Smooth muscle cell (in vitro differentiated cells): ENCODE results near the gene PGA5. TPM values are rescaled to one million over a fixed set of nuclear protein-coding genes. Genes with fewer than 3 reads are reported as not detected.

ENCODE experiments used
- DNase-seq: peaks from one replicate; lab custom pipeline; 2025; ENCODE audit not compliant: unreplicated experiment; lab: John Stamatoyannopoulos, UW
- H2AFZ ChIP-seq: fragments of 200-600 bp; sonication (generic); 2 replicates; pipeline ENCODE4 v1.6.0; 2016; ENCODE audit warnings: antibody characterized with exemption, low read depth, mild to moderate bottlenecking
- H3F3A ChIP-seq: fragments of 200-600 bp; sonication (generic); 2 replicates; pipeline ENCODE4 v1.6.0; 2017; ENCODE audit warnings: antibody characterized with exemption, low read depth
- H3K27ac ChIP-seq: fragments of 200-600 bp; sonication (generic); 2 replicates; pipeline ENCODE4 v1.5.1; 2016; ENCODE audit warnings: low read depth, mild to moderate bottlenecking
- H3K27me3 ChIP-seq: fragments of 200-600 bp; sonication (generic); 2 replicates; pipeline ENCODE4 v1.6.1; 2016; ENCODE audit warnings: low read depth, mild to moderate bottlenecking
- H3K36me3 ChIP-seq: fragments of 200-600 bp; sonication (generic); 2 replicates; pipeline ENCODE4 v1.5.1; 2016; ENCODE audit warnings: low read depth
- H3K4me1 ChIP-seq: fragments of 200-600 bp; sonication (generic); 2 replicates; pipeline ENCODE4 v1.5.1; 2016; ENCODE audit warnings: low read depth
- H3K4me2 ChIP-seq: fragments of 200-600 bp; sonication (generic); 2 replicates; pipeline ENCODE4 v1.6.0; 2016; ENCODE audit warnings: mild to moderate bottlenecking
- H3K4me3 ChIP-seq: fragments of 200-600 bp; sonication (generic); 2 replicates; pipeline ENCODE4 v1.5.1; 2016; ENCODE audit warnings: mild to moderate bottlenecking
- H3K79me2 ChIP-seq: fragments of 200-600 bp; sonication (generic); 2 replicates; pipeline ENCODE4 v1.6.0; 2016; ENCODE audit warnings: low read depth, mild to moderate bottlenecking
- H3K9ac ChIP-seq: fragments of 200-600 bp; sonication (generic); 2 replicates; pipeline ENCODE4 v1.6.0; 2016; ENCODE audit warnings: low read depth
- H3K9me3 ChIP-seq: fragments of 200-600 bp; sonication (generic); replicated peaks from 2 replicates; pipeline ENCODE4 v1.5.1; 2016; ENCODE audit warnings: low read depth
- H4K20me1 ChIP-seq: fragments of 200-600 bp; sonication (generic); 2 replicates; pipeline ENCODE4 v1.6.0; 2016; ENCODE audit warnings: low read depth
- WGBS: methylation state at CpG from one replicate; pipeline ENCODE4 v1.1.7; 2016; ENCODE audit warnings: low lambda C conversion rate; 5-methylcytosine and 5-hydroxymethylcytosine counted together
- polyA plus RNA-seq: library from polyadenylated mRNA; unstranded; fragments of >200 nt; fragmentation: Nextera tagmentation; extraction: Ambion mirVana; gene quantifications from 2 replicates; pipeline ENCODE4 v1.2.1, GENCODE V29; 2016
- total RNA-seq: library from RNA; depleted of rRNA; stranded (reverse); fragments of >200 nt; gene quantifications from 2 replicates; pipeline ENCODE4 v1.2.3, GENCODE V29; 2014
- TF ChIP-seq, protein P1 (sequence below): fragments of 200-600 bp; sonication (generic); IDR thresholded peaks from 2 replicates; pipeline ENCODE4 v1.5.1; 2017; ENCODE audit warnings: borderline replicate concordance, mild to moderate bottlenecking, antibody characterized with exemption; ENCODE audit not compliant: insufficient read depth, poor library complexity, severe bottlenecking

Gene PGA5
- total and polyA plus RNA-seq, 2 experiments from 2014 or later, result 0.17 TPM; not detected in 1

DNA sequence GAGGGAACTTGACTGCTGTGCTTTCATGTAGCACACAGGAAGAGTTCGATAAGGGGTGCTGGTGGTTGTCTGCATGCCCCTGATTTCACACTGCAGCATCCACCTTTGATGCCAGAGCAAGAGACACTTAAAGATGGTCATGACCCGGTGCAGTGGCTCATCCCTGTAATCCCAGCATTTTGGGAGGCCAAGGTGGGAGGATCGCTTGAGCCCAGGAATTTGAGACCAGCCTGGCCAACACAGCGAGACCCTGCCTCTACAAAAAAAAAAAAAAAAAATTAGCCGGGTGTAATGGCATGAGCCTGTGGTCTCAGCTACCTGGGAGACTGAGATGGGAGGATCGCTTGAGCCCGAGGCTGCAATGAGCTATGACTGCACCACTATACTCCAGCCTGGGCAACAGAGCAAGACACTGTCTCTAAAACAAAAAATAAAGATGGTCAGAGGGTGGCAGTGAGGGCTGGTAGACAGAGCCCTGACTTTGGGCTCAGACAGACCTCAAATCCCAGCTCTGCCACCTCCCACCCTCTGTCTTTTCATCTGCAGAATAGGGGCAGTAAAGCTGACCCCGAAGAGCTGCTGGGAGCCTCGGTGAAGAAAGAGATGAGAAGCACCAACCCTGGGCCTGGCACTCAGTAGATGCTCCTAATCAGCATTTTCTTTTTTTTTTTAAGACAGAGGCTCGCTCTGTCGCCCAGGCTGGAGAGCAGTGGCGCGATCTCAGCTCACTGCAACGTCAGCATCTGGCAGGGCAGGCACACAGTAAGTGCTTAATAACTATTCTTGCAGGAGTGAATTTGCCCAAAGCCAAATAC, 36.4 kb downstream of the PGA5 start:
- no peak overlapping the region for H3K27ac ChIP-seq
- DNase-seq, result no peak
- H3K79me2 ChIP-seq, result no peaks in the 10 kb centered on the region
- no peaks in the 10 kb centered on the region for H3K27me3 ChIP-seq
- no peak overlapping the region for H3K9ac ChIP-seq
- H3K9me3 ChIP-seq, result no peaks in the 10 kb centered on the region
- H3K4me1 ChIP-seq, result no peaks in the 10 kb centered on the region
- H2AFZ ChIP-seq, result no peak overlapping the region
- no peak overlapping the region for H3K4me3 ChIP-seq
- WGBS, result 86% methylated on average over 14 of the region's 14 CpGs
- no peaks in the 10 kb centered on the region for H3K36me3 ChIP-seq
- TF ChIP-seq, protein P1, sequence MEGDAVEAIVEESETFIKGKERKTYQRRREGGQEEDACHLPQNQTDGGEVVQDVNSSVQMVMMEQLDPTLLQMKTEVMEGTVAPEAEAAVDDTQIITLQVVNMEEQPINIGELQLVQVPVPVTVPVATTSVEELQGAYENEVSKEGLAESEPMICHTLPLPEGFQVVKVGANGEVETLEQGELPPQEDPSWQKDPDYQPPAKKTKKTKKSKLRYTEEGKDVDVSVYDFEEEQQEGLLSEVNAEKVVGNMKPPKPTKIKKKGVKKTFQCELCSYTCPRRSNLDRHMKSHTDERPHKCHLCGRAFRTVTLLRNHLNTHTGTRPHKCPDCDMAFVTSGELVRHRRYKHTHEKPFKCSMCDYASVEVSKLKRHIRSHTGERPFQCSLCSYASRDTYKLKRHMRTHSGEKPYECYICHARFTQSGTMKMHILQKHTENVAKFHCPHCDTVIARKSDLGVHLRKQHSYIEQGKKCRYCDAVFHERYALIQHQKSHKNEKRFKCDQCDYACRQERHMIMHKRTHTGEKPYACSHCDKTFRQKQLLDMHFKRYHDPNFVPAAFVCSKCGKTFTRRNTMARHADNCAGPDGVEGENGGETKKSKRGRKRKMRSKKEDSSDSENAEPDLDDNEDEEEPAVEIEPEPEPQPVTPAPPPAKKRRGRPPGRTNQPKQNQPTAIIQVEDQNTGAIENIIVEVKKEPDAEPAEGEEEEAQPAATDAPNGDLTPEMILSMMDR, result no peak
- no peaks in the 10 kb centered on the region for H3F3A ChIP-seq
- no peaks in the 10 kb centered on the region for H4K20me1 ChIP-seq
- H3K4me2 ChIP-seq, result no peak overlapping the region

DNA sequence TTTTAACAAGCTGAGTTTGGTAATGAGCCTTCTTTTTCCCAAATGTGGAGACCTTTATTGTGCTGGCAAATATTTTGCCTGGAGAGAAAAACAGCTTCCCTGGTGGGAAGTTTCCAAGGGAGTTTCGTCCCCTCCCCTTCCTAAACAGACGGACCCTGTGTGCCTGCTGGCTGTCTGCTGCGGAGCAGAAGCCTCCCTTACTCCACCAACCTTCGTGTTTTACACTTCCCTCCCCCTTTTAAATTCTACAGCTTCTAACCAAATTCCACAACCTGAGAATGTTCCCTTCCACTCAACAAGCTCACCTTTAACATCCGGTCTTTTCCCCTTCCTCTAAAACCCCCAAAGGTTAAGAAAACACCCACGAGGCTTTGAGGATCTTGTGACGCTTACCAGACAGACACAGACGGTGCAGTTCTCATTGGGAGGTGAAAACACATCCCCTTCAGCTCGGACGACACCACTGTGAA, 37.1 kb downstream of the PGA5 start:
- H3K27ac ChIP-seq, result no peak overlapping the region
- H3K9me3 ChIP-seq, result no peaks in the 10 kb centered on the region
- no peaks in the 10 kb centered on the region for H3K79me2 ChIP-seq
- no peaks in the 10 kb centered on the region for H3K27me3 ChIP-seq
- no peaks in the 10 kb centered on the region for H3K4me1 ChIP-seq
- TF ChIP-seq, protein P1, result no peak
- DNase-seq, result no peak
- H4K20me1 ChIP-seq, result no peaks in the 10 kb centered on the region
- H3F3A ChIP-seq, result no peaks in the 10 kb centered on the region
- H3K9ac ChIP-seq, result no peak overlapping the region
- no peaks in the 10 kb centered on the region for H3K36me3 ChIP-seq
- no peak overlapping the region for H3K4me2 ChIP-seq
- no peak overlapping the region for H2AFZ ChIP-seq
- H3K4me3 ChIP-seq, result no peak overlapping the region
- WGBS, result 46% methylated on average over 10 of the region's 10 CpGs

DNA sequence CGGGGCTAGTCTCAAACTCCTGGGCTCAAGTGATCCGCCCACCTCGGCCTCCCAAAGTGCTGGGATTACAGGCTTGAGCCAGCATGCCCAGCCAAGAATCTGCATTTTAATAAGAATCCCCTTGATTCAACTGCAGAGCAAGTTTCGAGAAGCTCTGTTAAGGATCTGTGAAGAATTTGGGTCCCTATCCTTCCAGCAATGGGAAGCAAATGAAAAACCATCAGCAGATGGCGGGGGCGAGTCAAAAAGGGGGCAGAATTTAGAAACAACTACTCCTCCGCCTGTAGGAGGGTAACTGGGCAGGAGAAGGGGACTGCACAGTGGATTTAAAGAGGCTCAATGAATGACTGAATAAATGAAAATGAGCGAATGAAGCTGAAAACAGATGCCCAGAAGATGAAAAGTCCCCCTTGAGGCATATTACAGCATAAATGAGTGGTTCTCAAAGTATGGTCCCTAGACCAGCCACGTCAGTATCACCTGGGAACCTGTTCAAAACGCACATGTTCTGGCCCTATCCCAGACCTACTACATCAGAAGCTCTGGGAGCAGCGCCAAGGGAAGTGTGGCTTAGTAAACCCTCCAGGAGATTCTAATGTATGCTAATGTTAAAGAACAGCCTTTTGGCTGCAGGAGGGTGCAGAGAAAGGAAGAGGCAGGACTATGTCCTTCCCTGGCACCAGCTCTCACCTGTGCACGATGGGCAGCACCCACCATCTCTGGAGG, 39.1 kb downstream of the PGA5 start:
- WGBS, result 90% methylated on average over 12 of the region's 12 CpGs
- Histone ChIP-seq H3K4me2 (no peak overlapping the region), H3K27ac (no peak overlapping the region)

More for the DNA sequence above, 39.1 kb downstream of the PGA5 start:
- DNase-seq, result no peak
- no peaks in the 10 kb centered on the region for H3K9me3 ChIP-seq
- H3K9ac ChIP-seq, result no peak overlapping the region
- H3K36me3 ChIP-seq, result no peaks in the 10 kb centered on the region
- TF ChIP-seq, protein P1, result no peak
- no peaks in the 10 kb centered on the region for H3K4me1 ChIP-seq
- no peaks in the 10 kb centered on the region for H3K79me2 ChIP-seq
- H2AFZ ChIP-seq, result no peak overlapping the region
- no peaks in the 10 kb centered on the region for H4K20me1 ChIP-seq
- H3K27me3 ChIP-seq, result no peaks in the 10 kb centered on the region
- H3K4me3 ChIP-seq, result no peak overlapping the region
- no peaks in the 10 kb centered on the region for H3F3A ChIP-seq
